GM13977 (cell line): ENCODE data around the gene RND2.
"Not testable (repeated sequence)": the region's sequence is repeated elsewhere in the genome, so short reads cannot be mapped to it uniquely, and the experiment has no call there.

ENCODE experiments used
- DNase-seq: peaks from one replicate; pipeline ENCODE4 v3.0.0; 2012; ENCODE audit warnings: low spot score
- CTCF ChIP-seq: IDR thresholded peaks from 2 replicates; pipeline ENCODE4 v1.5.1; 2012; ENCODE audit warnings: mild to moderate bottlenecking, control low read depth; ENCODE audit not compliant: insufficient read depth; ENCODE audit errors: extremely low read depth, missing control alignments
- in situ Hi-C: fragments of 300-500 bp; cut with MboI; formaldehyde crosslinking; loops from one replicate; pipeline ENCODE4 v1.12.0; 2022; ENCODE audit warnings: low sequenced_read_pairs, low pct_unique_long_range_greater_than_20kb, mixed read lengths, inconsistent platforms; ENCODE audit not compliant: unreplicated experiment

Gene RND2

GRCh38 chr17:42982266-42982665, 42.8 kb upstream of the RND2 start:
- DNase-seq = no peak
- no peak for TF ChIP-seq CTCF
- in situ Hi-C loops = no loop called here

- in situ Hi-C loops = no loop called here
- peak; percentile 71 for DNase-seq
- TF ChIP-seq CTCF = no peak
Measured at GRCh38 chr17:42985225-42985624, 39.8 kb upstream of the RND2 start.

- no peak for DNase-seq
- TF ChIP-seq CTCF = no peak
- in situ Hi-C loops = no loop called here
Measured at GRCh38 chr17:42989141-42989540, 35.9 kb upstream of the RND2 start.

- no peak for TF ChIP-seq CTCF
- no peak for DNase-seq
- in situ Hi-C loops = no loop called here
Measured at GRCh38 chr17:42989726-42990652, 35.0 kb upstream of the RND2 start.

- no peak for TF ChIP-seq CTCF
- DNase-seq = no peak
- in situ Hi-C loops = no loop called here
Measured at GRCh38 chr17:42991471-42991870, 33.6 kb upstream of the RND2 start.

- in situ Hi-C loops = no loop called here
- no peak for DNase-seq
- TF ChIP-seq CTCF = no peak
Measured at GRCh38 chr17:42992872-42993271, 32.2 kb upstream of the RND2 start.

GRCh38 chr17:42993913-42994312, 31.1 kb upstream of the RND2 start:
- in situ Hi-C loops, DNase-seq: not testable (repeated sequence)
